Lung (tissue), 12 donors: ENCODE measurements around the gene PNPO. TPM values are rescaled to one million over a fixed set of nuclear protein-coding genes. Genes with fewer than 3 reads are reported as not detected.

Experiments used
- ATAC-seq: fragments of 200-7000 bp; cut with Tn5 transposase; one replicate; pipeline ENCODE4 v1.9.1; 2020; ENCODE audit warnings: moderate number of reproducible peaks; ENCODE audit not compliant: insufficient read depth, low FRiP score
- DNase-seq, 3 donors: peaks; one replicate each; pipeline ENCODE4 v3.0.0-alpha.2; 2013 to 2017
- H3K27ac ChIP-seq, 2 donors: one replicate each; pipeline ENCODE4 v1.5.1; 2013; ENCODE audit warnings: mild to moderate bottlenecking in 2 of 2, moderate library complexity in 2 of 2, control low read depth in 1 of 2, inconsistent platforms in 1 of 2, low read depth in 1 of 2, low read length in 1 of 2
- H3K27me3 ChIP-seq, 3 donors: one replicate each; pipeline ENCODE4 v1.5.1; 2013; ENCODE audit warnings: low read length in 2 of 3; ENCODE audit not compliant: control insufficient read depth in 3 of 3, insufficient read depth in 3 of 3
- H3K36me3 ChIP-seq, 4 donors: one replicate each; pipeline ENCODE4 v1.5.1; 2013; ENCODE audit warnings: low read length in 4 of 4, mild to moderate bottlenecking in 1 of 4, moderate library complexity in 1 of 4; ENCODE audit not compliant: control insufficient read depth in 4 of 4, insufficient read depth in 4 of 4
- H3K4me1 ChIP-seq, 5 donors: one replicate each; pipeline ENCODE4 v1.5.1; 2013; ENCODE audit warnings: low read length in 5 of 5, mild to moderate bottlenecking in 2 of 5, moderate library complexity in 1 of 5; ENCODE audit not compliant: control insufficient read depth in 5 of 5, insufficient read depth in 5 of 5
- H3K4me3 ChIP-seq: one replicate; pipeline ENCODE4 v1.5.1; 2013; ENCODE audit warnings: mild to moderate bottlenecking, control low read depth, moderate library complexity
- H3K9ac ChIP-seq, 2 donors: one replicate each; pipeline ENCODE4 v1.5.1; 2013; ENCODE audit warnings: low read length in 2 of 2, control low read depth in 1 of 2; ENCODE audit not compliant: insufficient read depth in 1 of 2
- H3K9me3 ChIP-seq, 4 donors: one replicate each; pipeline ENCODE4 v1.5.1; 2013; ENCODE audit warnings: low read length in 3 of 4, mild to moderate bottlenecking in 1 of 4, moderate library complexity in 1 of 4; ENCODE audit not compliant: control insufficient read depth in 4 of 4, insufficient read depth in 3 of 4
- WGBS, 2 donors: extraction: QIAGEN DNeasy Blood & Tissue Kit; methylation state at CpG; one replicate each; pipeline ENCODE4 v1.1.7; 2013; 5-methylcytosine and 5-hydroxymethylcytosine counted together
- polyA plus RNA-seq, 2 donors: library from polyadenylated mRNA; stranded (reverse); fragments of 200-250 nt; gene quantifications; one replicate each; pipeline ENCODE4 v1.2.1, GENCODE V29; 2013
- total RNA-seq, 2 donors: library from RNA; depleted of rRNA in 1 of 2; stranded (reverse); fragments of >200 nt in 1 of 2; gene quantifications; one replicate each; pipeline ENCODE4 v1.2.1, GENCODE V29; 2014 to 2021
- TF ChIP-seq, protein P1 (sequence below): IDR thresholded peaks from 2 replicates; pipeline ENCODE4 v1.5.1; 2012; ENCODE audit warnings: mild to moderate bottlenecking; ENCODE audit errors: control extremely low read depth, extremely low read depth
- donor health status: control.
- donor health status: control.
- donor health status: Bipolar disorder and iron deficiency.
- donor health status: healthy.
- donor health status: DM: yes; HTN: yes; CAD: no.

Gene PNPO
- total and polyA plus RNA-seq, 4 donors = 9.3 to 43.9 (median 11.2) TPM

DNA sequence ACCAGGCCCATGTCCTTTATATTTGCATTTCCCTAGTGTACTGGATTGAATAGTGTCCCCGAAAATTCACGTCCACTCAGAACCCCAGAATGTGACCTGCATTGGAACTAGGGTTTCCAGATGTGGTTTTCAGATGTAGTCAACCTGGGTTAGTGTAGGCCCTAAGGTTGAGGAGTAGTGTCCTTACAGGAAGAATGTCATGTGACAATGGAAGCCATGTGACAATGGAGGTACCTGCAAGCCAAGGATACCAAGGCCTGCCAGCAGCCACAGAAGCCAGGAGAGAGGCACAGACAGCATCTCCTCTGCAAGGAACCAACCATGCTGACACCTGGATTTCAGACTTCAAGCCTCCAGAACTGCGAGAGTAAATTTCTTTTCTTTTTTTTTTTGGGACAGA lies 21.5 kb downstream of the PNPO start:
- TF ChIP-seq, protein P1, sequence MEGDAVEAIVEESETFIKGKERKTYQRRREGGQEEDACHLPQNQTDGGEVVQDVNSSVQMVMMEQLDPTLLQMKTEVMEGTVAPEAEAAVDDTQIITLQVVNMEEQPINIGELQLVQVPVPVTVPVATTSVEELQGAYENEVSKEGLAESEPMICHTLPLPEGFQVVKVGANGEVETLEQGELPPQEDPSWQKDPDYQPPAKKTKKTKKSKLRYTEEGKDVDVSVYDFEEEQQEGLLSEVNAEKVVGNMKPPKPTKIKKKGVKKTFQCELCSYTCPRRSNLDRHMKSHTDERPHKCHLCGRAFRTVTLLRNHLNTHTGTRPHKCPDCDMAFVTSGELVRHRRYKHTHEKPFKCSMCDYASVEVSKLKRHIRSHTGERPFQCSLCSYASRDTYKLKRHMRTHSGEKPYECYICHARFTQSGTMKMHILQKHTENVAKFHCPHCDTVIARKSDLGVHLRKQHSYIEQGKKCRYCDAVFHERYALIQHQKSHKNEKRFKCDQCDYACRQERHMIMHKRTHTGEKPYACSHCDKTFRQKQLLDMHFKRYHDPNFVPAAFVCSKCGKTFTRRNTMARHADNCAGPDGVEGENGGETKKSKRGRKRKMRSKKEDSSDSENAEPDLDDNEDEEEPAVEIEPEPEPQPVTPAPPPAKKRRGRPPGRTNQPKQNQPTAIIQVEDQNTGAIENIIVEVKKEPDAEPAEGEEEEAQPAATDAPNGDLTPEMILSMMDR = no peak
- no peaks in the 10 kb centered on the region for H3K9me3 ChIP-seq
- no peaks in the 10 kb centered on the region for H3K36me3 ChIP-seq
- H3K9ac ChIP-seq = no peak overlapping the region
- H3K4me3 ChIP-seq = no peak overlapping the region
- peaks cover 0 to 11% (median 0%) of the 10 kb centered on the region in 5 donors for H3K4me1 ChIP-seq
- WGBS, 2 donors = 93 to 97% methylated on average over 3 of the region's 3 CpGs
- no peak for ATAC-seq
- H3K27ac ChIP-seq = no peak overlapping the region
- DNase-seq = no peak
- no peaks in the 10 kb centered on the region for H3K27me3 ChIP-seq

DNA sequence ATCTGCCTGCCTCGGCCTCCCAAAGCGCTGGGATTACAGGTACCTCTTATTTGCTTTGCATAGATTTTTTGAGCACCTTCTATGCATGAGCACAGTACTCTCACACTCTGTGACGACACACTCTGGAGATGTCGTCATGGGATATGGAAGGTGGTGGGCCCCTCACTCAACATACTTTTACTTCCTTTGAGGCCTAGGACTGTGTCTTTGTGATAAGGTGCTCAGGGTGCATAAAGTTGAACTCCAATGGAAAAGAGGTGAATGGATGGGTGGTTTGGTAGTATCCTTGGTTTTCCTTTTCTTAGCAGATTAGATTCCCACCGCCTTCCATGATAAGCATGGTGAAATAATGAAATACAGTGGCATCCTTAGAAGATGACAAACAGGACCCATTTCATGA lies 23.5 kb downstream of the PNPO start:
- 88 to 90% methylated on average over 5 of the region's 5 CpGs for WGBS, 2 donors
- Histone ChIP-seq H3K9ac (no peak overlapping the region), H3K36me3 (no peaks in the 10 kb centered on the region), H3K4me3 (no peak overlapping the region), H3K27me3 (no peaks in the 10 kb centered on the region), H3K27ac (no peak overlapping the region), H3K4me1 (peaks cover 0 to 3% (median 0%) of the 10 kb centered on the region in 5 donors), H3K9me3 (no peaks in the 10 kb centered on the region)
- TF ChIP-seq, protein P1 = no peak
- DNase-seq (no peak), ATAC-seq (no peak)

DNA sequence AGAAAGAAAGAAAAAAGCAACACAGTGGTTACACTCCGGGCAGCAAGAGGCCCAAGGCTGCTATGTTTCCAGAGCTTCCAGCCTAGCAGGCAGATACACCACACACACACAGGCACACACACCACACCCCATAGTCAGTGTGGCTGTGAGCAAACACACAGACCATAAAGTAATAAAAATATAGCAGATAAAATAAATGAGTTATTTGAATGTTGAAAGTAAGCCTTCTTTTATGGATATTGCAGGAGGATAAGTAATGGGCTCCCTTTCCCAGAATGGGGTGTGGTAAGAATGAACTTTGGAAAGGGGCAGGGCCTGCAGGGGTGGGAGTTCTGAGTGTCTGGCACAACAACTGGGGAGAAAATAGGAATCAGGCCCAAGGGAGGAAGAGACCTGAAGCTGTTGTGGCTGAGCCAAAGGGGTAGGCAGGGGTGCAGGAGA lies 24.7 kb downstream of the PNPO start:
- no peaks in the 10 kb centered on the region for H3K27me3 ChIP-seq
- no peak overlapping the region for H3K9ac ChIP-seq
- TF ChIP-seq, protein P1 = no peak
- no peak overlapping the region for H3K4me3 ChIP-seq
- no peak for DNase-seq
- no peaks in the 10 kb centered on the region for H3K9me3 ChIP-seq
- ATAC-seq = no peak
- H3K36me3 ChIP-seq = no peaks in the 10 kb centered on the region
- 59 to 95% methylated on average over 1 of the region's 1 CpG for WGBS, 2 donors
- no peak overlapping the region for H3K27ac ChIP-seq
- H3K4me1 ChIP-seq = peaks cover 0 to 5% (median 3%) of the 10 kb centered on the region in 5 donors

DNA sequence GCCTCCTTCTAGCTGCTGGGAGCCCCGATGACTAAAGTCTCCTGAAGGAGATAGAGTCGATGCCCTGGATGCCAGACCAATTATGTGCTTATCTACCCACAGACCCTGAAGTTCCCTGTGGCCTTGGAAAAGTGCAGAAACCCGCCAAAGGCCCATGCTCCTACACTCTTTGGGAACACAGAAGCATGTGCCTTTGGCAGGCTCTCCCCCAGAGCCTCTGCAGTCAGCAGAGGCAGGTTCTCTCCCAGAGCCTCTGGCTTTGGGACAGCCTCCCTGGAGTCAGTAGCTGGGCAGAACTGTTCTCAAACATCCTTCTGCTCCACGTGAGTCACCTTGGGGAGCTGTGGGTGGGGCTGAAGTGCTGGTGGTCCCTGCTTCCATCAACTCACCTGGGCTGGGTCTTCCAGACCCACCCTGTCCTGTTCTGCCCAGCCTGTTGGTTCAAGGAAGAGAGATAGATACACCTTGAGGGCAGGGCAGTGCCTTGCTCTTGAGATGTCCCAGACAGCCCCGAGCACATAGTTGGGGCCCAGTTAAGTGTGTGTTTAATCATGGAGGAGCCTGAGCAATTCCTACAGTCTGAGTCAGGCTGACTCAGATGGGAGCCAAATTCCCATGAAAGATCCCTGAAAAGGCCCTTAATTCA lies 26.4 kb downstream of the PNPO start:
- Histone ChIP-seq H3K36me3 (no peaks in the 10 kb centered on the region), H3K4me3 (no peak overlapping the region), H3K27ac (no peak overlapping the region), H3K4me1 (peaks cover 0 to 18% (median 4%) of the 10 kb centered on the region in 5 donors), H3K9me3 (no peaks in the 10 kb centered on the region), H3K9ac (no peak overlapping the region), H3K27me3 (no peaks in the 10 kb centered on the region)
- DNase-seq (no peak), ATAC-seq (no peak)
- WGBS, 2 donors = 56 to 64% methylated on average over 5 of the region's 5 CpGs
- TF ChIP-seq, protein P1 = no peak
